Keratinocyte (primary cell): Measurements from ENCODE around the gene RGPD3.
"Not testable (repeated sequence)": the region's sequence is repeated elsewhere in the genome, so short reads cannot be mapped to it uniquely, and the experiment has no call there.

Experiments used
- EZH2 ChIP-seq: IDR thresholded peaks from one replicate; pipeline ENCODE4 v1.6.1; 2012; ENCODE audit warnings: inconsistent platforms, mild to moderate bottlenecking, low read length, moderate library complexity
- TF ChIP-seq, protein P1 (sequence below), 3 experiments: IDR thresholded peaks in 1 of 3; conservative IDR thresholded peaks in 1 of 3; optimal IDR thresholded peaks in 1 of 3; 2 replicates in 2 of 3; 3 replicates in 1 of 3; pipeline versions ENCODE3 to v1.5.1; 2011; ENCODE audit warnings: low read length in 3 of 3, mild to moderate bottlenecking in 3 of 3, moderate library complexity in 2 of 3, control low read depth in 1 of 3, inconsistent platforms in 1 of 3; ENCODE audit not compliant: insufficient read depth in 2 of 3; ENCODE audit errors: extremely low read depth in 1 of 3

GRCh38 chr2:106511476-106511901, 43.3 kb upstream of the RGPD3 start:
- TF ChIP-seq, protein P1, sequence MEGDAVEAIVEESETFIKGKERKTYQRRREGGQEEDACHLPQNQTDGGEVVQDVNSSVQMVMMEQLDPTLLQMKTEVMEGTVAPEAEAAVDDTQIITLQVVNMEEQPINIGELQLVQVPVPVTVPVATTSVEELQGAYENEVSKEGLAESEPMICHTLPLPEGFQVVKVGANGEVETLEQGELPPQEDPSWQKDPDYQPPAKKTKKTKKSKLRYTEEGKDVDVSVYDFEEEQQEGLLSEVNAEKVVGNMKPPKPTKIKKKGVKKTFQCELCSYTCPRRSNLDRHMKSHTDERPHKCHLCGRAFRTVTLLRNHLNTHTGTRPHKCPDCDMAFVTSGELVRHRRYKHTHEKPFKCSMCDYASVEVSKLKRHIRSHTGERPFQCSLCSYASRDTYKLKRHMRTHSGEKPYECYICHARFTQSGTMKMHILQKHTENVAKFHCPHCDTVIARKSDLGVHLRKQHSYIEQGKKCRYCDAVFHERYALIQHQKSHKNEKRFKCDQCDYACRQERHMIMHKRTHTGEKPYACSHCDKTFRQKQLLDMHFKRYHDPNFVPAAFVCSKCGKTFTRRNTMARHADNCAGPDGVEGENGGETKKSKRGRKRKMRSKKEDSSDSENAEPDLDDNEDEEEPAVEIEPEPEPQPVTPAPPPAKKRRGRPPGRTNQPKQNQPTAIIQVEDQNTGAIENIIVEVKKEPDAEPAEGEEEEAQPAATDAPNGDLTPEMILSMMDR (optimal IDR thresholded peaks at IDR 0.05 in 1 of 3, IDR thresholded peaks at IDR 0.05 in 1 of 3, conservative IDR thresholded peaks at IDR 0.05 in 1 of 3; ENCODE audit: extremely low read depth in 1 of 3, insufficient read depth in 2 of 3, low read length in 3 of 3), result not testable (repeated sequence)
- not testable (repeated sequence) for TF ChIP-seq EZH2
